CD1c-positive myeloid dendritic cell (primary cell): ENCODE results near the gene NPFFR1.
"Not testable (repeated sequence)": the region's sequence is repeated elsewhere in the genome, so short reads cannot be mapped to it uniquely, and the experiment has no call there.

Source experiments
- DNase-seq: peaks from one replicate; pipeline ENCODE4 v3.0.0-alpha.2; 2016; ENCODE audit errors: extremely low spot score

Gene NPFFR1

GRCh38 chr10:70222811-70223447, 60.9 kb downstream of the NPFFR1 start:
- not testable (repeated sequence) for DNase-seq

- no peak for DNase-seq
These were observed 61.4 kb downstream of the NPFFR1 start for GRCh38 chr10:70222340-70222794.

DNA sequence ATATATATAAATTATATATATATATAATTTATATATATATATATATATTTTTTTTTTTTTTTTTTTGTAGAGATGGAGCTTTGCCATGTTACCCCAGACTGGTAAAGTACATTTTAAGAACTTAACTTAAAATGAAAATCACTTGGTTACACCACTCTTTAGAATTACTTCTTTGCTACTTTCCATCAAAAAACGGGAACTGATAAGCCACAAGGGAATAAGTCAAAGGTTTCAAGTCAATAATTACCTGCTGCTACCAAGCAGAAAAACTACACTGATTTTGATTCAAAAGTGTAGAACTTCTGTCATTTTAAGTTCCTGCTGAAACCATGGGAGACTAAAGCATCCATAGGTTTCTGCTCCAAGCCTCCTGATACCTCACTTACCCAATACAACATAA, 62.8 kb downstream of the NPFFR1 start:
- DNase-seq: peak; percentile 9

DNA sequence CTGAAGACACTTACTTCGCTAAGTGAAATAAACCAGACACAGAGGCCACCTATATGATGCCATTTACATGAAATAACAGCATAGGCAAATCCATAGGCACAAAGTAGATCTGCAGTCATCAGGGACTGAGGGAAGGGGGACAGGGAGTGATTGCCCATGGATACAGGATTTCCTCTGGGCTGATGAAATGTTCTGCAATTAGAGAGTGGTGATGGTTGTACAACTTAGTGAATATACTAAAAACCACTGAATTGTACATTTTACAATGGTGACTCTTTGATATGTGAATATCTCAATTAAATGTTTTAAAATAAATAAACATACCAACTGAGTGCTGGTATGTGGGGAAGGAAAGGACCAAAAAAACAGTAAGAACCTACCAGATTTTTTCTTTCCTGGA, 70.9 kb downstream of the NPFFR1 start:
- DNase-seq: no peak

DNA sequence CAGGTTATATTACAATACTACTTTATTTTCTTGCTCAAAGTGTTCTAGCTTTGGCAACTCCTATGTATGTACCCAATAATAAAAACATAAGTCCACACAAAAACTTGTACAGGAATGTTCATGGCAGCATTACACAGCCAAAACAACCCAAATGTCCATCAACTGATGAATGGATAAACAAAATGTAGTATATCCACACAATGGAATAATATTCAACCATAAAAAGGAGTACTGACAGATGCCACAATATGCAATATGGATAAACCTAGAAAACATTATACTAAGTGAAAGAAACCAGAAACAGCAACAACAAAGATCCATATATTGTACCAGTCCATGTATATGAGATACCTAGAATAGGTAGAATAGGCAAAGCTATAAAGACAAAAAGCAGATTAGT, 71.5 kb downstream of the NPFFR1 start:
- no peak for DNase-seq

DNA sequence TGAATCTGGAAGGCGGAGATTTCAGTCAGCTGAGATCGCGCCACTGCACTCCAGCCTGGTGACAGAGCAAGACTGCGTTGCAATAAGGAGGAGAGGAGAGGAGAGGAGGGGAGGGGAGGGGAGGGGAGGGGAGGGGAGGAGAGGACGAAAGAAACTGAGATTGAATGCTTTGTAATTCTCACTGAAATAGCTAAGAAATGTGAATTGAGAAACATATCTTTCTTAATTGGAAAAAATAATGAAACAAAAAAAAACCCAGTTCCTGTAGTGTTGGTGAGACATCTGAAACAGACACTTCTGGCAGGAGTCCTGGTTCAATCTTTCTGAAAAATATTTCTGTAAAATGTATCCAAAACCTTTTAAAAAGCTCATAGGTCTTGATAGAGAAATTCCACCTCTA, 77.0 kb downstream of the NPFFR1 start:
- DNase-seq: no peak

DNA sequence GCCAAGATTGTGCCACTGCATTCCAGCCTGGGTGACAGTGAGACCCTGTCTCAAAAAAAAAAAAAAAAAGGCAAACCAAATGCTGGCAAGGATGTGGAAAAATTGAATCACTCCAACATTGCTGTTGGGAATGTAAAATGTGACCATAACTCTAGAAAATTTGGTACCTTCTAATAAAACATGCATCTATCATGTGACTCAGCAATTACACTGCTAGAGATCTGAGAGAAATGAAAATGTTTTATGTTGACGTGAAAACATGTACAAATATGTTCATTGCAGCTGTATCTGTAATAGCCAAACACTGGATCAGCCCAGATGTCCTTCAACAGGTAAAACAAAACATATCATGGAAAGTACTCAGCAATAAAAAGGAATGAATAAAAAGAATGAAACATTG, 82.7 kb downstream of the NPFFR1 start:
- no peak for DNase-seq

DNA sequence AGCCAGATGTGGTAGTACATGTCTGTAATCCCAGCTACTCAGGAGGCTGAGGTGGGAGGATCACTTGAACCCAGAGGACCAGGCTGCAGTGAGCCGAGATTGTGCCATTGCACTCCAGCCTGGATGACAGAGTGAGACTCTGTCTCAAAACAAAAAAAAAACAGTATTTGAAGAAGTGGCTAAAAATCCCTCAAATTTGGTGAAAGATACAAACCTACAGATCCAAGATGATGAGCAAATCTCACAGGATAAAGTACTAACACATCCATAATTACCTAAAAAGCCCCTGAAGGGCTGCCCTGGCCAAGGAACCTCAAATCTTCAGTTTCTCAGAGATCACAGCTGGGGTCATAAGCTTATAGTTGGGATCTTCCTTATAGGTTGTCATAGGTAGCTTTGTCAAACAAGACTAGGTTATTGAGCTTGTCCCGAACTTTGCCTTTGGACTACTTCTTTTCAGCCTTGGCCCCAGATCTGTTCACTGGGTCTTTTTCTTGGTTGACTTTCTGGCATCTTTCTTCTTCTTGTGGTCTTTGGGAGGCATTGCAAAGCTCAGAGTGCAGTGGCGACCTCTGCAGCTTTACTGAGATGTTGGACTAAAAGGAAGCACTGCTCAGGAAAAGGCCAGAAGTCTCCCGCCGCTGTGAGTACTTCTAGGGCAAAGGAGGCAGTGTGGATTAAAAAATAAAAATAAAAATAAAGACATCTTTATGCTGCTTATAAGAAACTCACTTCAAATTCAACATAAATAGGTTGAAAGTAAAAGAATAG, 84.9 kb downstream of the NPFFR1 start:
- no peak for DNase-seq
